GM23248 (cell line): ENCODE results near the gene CRELD1. TPM values are rescaled to one million over a fixed set of nuclear protein-coding genes. Genes with fewer than 3 reads are reported as not detected.
"Not testable (repeated sequence)": the region's sequence is repeated elsewhere in the genome, so short reads cannot be mapped to it uniquely, and the experiment has no call there.

Experiments
- DNase-seq: peaks from one replicate; pipeline ENCODE4 v3.0.0-alpha.2; 2015
- H2AFZ ChIP-seq: fragments of 200-600 bp; sonication (generic); 2 replicates; pipeline ENCODE4 v1.6.1; 2016; ENCODE audit warnings: antibody characterized with exemption
- H3F3A ChIP-seq: fragments of 200-600 bp; sonication (generic); 2 replicates; pipeline ENCODE4 v1.6.1; 2016; ENCODE audit warnings: mild to moderate bottlenecking, antibody characterized with exemption, mixed run types; ENCODE audit not compliant: insufficient read depth
- H3K27ac ChIP-seq: fragments of 200-600 bp; sonication (generic); 2 replicates; pipeline ENCODE4 v1.5.1; 2016; ENCODE audit warnings: mild to moderate bottlenecking
- H3K27me3 ChIP-seq: fragments of 200-600 bp; sonication (generic); replicated peaks from 2 replicates; pipeline ENCODE4 v1.6.1; 2016; ENCODE audit warnings: mild to moderate bottlenecking; ENCODE audit not compliant: insufficient read depth
- H3K36me3 ChIP-seq: fragments of 200-600 bp; sonication (generic); 2 replicates; pipeline ENCODE4 v1.6.1; 2016; ENCODE audit warnings: low read depth, mild to moderate bottlenecking
- H3K4me1 ChIP-seq: fragments of 200-600 bp; sonication (generic); 2 replicates; pipeline ENCODE4 v1.6.1; 2016; ENCODE audit warnings: mild to moderate bottlenecking; ENCODE audit not compliant: insufficient read depth
- H3K4me2 ChIP-seq: fragments of 200-600 bp; sonication (generic); one replicate; pipeline ENCODE4 v1.6.1; 2016; ENCODE audit warnings: mild to moderate bottlenecking; ENCODE audit not compliant: unreplicated experiment
- H3K4me3 ChIP-seq: fragments of 200-600 bp; sonication (generic); 2 replicates; pipeline ENCODE4 v1.5.1; 2016; ENCODE audit warnings: mild to moderate bottlenecking
- H3K79me2 ChIP-seq: fragments of 200-600 bp; sonication (generic); 2 replicates; pipeline ENCODE4 v1.6.1; 2016; ENCODE audit warnings: mild to moderate bottlenecking; ENCODE audit not compliant: insufficient read depth
- H3K9ac ChIP-seq: fragments of 200-600 bp; sonication (generic); 2 replicates; pipeline ENCODE4 v1.6.1; 2016; ENCODE audit warnings: mild to moderate bottlenecking
- H3K9me2 ChIP-seq: fragments of 200-600 bp; sonication (generic); 2 replicates; pipeline ENCODE4 v1.6.1; 2016; ENCODE audit warnings: mixed run types, mild to moderate bottlenecking, moderate library complexity; ENCODE audit not compliant: insufficient read depth
- H3K9me3 ChIP-seq: fragments of 200-600 bp; sonication (generic); one replicate; pipeline ENCODE4 v1.6.1; 2017; ENCODE audit warnings: low read depth
- H4K20me1 ChIP-seq: fragments of 200-600 bp; sonication (generic); 2 replicates; pipeline ENCODE4 v1.6.0; 2016; ENCODE audit not compliant: insufficient read depth
- EZH2 ChIP-seq: fragments of 200-600 bp; sonication (generic); IDR thresholded peaks from 2 replicates; pipeline ENCODE4 v1.6.1; 2018; ENCODE audit warnings: antibody characterized with exemption, mild to moderate bottlenecking; ENCODE audit not compliant: insufficient read depth, poor library complexity, severe bottlenecking
- EZH2phosphoT487 ChIP-seq: fragments of 200-600 bp; sonication (generic); IDR thresholded peaks from 2 replicates; pipeline ENCODE4 v1.6.1; 2018; ENCODE audit warnings: antibody characterized with exemption, moderate library complexity, mild to moderate bottlenecking, low read depth; ENCODE audit not compliant: insufficient read depth
- WGBS, 2 experiments: methylation state at CpG; one replicate each; pipeline ENCODE4 v1.1.6; 2015 to 2017; ENCODE audit warnings: low lambda C conversion rate in 2 of 2, low coverage in 1 of 2; ENCODE audit errors: missing lambda C conversion rate in 2 of 2; 5-methylcytosine and 5-hydroxymethylcytosine counted together
- in situ Hi-C: fragments of 300-500 bp; cut with MboI; formaldehyde crosslinking; loops from 2 replicates; pipeline ENCODE4 v1.15.0; 2020
- polyA plus RNA-seq: library from polyadenylated mRNA; unstranded; fragments of >200 nt; fragmentation: Nextera tagmentation; extraction: Ambion mirVana; gene quantifications from 2 replicates; pipeline ENCODE4 v1.2.1, GENCODE V29; 2016
- total RNA-seq: library from RNA; depleted of rRNA; stranded (reverse); fragments of >200 nt; shearing (Covaris generic); gene quantifications from 2 replicates; pipeline ENCODE4 v1.2.3, GENCODE V29; 2014

The CRELD1 gene
- total and polyA plus RNA-seq, 2 experiments from 2014 or later: 18.2 to 19.9 TPM

DNA sequence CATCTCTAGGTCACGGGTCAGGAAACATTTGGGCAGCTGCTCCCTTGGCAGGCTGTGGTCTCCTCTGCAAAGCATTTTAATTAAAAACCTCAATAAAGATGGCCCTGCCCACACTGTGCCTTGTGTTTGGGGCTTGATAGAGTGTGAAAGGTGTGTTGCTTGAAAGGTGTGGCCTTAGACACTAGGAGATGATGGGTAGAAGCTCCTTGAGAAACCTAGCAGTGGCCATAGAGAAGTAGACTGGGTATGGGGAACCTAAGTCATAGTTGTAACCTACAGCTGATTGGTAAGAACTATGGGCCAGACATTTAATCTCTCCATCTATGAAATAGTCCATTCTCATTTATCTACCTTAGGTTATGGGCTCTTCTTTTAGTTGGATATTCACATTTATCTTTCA, 39.9 kb upstream of the CRELD1 start:
- in situ Hi-C loops: no loop called here
- peak overlapping the region; percentile 27 for H3K4me2 ChIP-seq
- TF ChIP-seq EZH2phosphoT487: no peak
- WGBS, 2 experiments: 91 to 94% methylated on average over 1 of the region's 1 CpG
- no peak overlapping the region for H2AFZ ChIP-seq
- H3K36me3 ChIP-seq: peaks cover 14% of the 10 kb centered on the region
- H3K27ac ChIP-seq: peak overlapping the region; percentile 47
- peaks cover 12% of the 10 kb centered on the region for H3K4me1 ChIP-seq
- H3F3A ChIP-seq: peaks cover 24% of the 10 kb centered on the region
- no peaks in the 10 kb centered on the region for H3K9me3 ChIP-seq
- no peak overlapping the region for H3K9ac ChIP-seq
- no peak for DNase-seq
- H4K20me1 ChIP-seq: no peaks in the 10 kb centered on the region
- no peak overlapping the region; the same call in 1 of the 2 replicates for H3K4me3 ChIP-seq
- H3K9me2 ChIP-seq: no peaks in the 10 kb centered on the region
- peaks cover 36% of the 10 kb centered on the region for H3K79me2 ChIP-seq
- no peaks in the 10 kb centered on the region for H3K27me3 ChIP-seq

DNA sequence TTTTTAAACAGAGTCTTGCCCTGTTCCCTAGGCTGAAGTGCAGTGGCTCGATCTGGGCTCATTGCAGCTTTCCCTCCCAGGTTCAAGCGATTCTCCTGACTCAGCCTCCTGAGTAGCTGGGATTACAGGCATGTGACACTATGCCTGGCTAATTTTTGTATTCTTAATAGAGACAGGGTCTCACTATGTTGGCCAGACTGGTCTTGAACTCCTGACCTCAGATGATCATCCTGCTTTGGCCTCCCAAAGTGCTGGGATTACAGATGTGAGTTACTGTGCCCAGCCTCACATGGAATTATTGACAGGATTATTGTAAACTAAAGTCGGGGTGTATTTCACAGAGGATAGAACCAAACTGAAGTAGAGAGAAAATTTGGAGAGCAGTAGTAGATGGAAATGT, 37.9 kb upstream of the CRELD1 start:
- H3K9me2 ChIP-seq, H3K27me3 ChIP-seq, H2AFZ ChIP-seq, in situ Hi-C loops, DNase-seq, H3K4me2 ChIP-seq, H3K27ac ChIP-seq, H3K9ac ChIP-seq, H3K9me3 ChIP-seq, H4K20me1 ChIP-seq, H3K4me3 ChIP-seq: not testable (repeated sequence)
- Histone ChIP-seq H3K79me2 (peaks cover 32% of the 10 kb centered on the region), H3F3A (peaks cover 20% of the 10 kb centered on the region), H3K36me3 (peaks cover 14% of the 10 kb centered on the region), H3K4me1 (peaks cover 12% of the 10 kb centered on the region)
- 97 to 98% methylated on average over 3 of the region's 3 CpGs for WGBS, 2 experiments

DNA sequence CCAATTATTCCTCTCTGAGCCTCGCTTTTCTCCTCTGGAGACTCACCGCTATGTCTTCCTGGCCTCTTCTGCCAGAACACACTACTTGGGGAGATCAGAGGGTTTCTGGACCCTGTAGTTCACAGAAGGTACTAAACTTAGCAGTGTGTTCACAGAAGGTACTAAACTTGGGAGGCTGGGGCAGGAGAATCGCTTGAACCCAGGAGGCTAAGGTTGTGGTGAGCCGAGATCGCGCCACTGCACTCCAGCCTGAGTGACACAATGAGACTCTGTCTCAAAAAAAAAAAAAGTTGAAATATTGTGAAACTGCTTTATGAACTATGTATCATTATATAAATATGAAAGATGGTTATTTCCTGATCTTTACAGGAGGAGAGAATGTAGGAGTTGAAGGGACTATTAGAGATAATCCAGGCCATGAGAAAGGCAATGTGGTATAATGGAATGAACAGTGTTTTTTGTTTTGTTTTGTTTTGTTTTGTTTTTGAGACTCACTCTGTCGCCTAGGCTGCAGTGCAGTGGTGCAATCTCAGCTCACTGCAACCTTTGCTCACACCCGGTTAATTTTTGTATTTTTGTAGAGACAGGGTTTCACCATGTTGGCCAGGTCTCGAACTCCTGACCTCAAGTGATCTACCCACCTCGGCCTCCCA, 36.8 kb upstream of the CRELD1 start:
- H3K36me3 ChIP-seq: peaks cover 14% of the 10 kb centered on the region
- H3K4me2 ChIP-seq, H2AFZ ChIP-seq, DNase-seq, H3K27me3 ChIP-seq, H4K20me1 ChIP-seq, in situ Hi-C loops, H3K9ac ChIP-seq, H3K27ac ChIP-seq, H3K9me2 ChIP-seq, H3K9me3 ChIP-seq, H3K4me3 ChIP-seq: not testable (repeated sequence)
- WGBS, 2 experiments: 97 to 98% methylated on average over 10 of the region's 10 CpGs
- peaks cover 22% of the 10 kb centered on the region for H3K79me2 ChIP-seq
- peaks cover 12% of the 10 kb centered on the region for H3K4me1 ChIP-seq
- peaks cover 20% of the 10 kb centered on the region for H3F3A ChIP-seq

DNA sequence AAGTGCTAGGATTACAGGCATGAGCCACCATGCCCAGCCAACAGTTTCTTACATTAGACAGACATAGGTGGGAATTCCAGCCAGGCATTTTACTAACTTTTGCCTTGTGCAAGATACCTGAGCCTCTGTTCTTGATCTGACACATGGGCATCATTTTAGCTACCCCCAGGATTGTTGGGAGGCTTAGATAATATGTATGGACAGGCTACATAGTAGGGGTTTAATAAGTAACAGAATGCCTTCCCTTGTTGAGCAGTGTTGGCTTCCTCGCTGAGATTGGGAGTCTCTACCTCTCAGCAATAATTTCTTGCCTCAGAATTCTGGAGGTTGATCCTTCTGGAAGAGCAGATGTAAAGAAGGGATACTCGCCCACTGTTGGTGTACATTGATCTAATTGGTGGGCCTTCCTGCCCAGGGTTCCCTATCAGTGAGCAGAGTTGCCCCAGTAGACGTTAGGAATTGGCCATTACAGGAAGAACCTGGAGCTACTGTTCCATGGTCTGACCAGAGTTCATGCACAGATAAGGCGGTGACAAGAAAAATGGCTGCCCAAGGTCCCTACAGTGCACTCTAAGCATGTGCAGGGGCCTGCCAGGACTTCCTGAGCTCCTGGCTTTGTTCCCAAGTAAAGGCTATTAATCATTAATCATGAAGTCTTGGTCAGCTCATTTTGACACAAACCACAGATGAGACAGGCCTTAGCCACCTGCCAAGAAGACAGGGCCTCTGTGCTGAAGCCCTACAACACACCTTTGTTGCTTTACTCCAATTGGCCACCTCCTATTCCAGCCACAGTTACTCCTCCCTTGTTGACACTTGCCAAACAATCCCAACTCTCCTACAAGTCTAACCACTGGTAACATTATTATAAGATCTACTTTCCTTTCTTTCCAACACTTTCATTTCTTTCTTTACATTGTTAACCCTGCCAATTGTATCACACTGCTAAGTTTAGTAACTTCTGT, 35.9 kb upstream of the CRELD1 start:
- peaks cover 16% of the 10 kb centered on the region for H3F3A ChIP-seq
- 96 to 99% methylated on average over 4 of the region's 4 CpGs for WGBS, 2 experiments
- H3K36me3 ChIP-seq: peaks cover 12% of the 10 kb centered on the region
- H3K9ac ChIP-seq: no peak overlapping the region
- H3K4me3 ChIP-seq: no peak overlapping the region
- peaks cover 15% of the 10 kb centered on the region for H3K79me2 ChIP-seq
- H3K9me2 ChIP-seq: no peaks in the 10 kb centered on the region
- no peaks in the 10 kb centered on the region for H3K27me3 ChIP-seq
- no peak for TF ChIP-seq EZH2
- no peak for TF ChIP-seq EZH2phosphoT487
- H3K27ac ChIP-seq: no peak overlapping the region
- H4K20me1 ChIP-seq: no peaks in the 10 kb centered on the region
- no peaks in the 10 kb centered on the region for H3K9me3 ChIP-seq
- DNase-seq: no peak
- H2AFZ ChIP-seq: no peak overlapping the region
- peaks cover 12% of the 10 kb centered on the region for H3K4me1 ChIP-seq
- in situ Hi-C loops: no loop called here
- no peak overlapping the region for H3K4me2 ChIP-seq
